ENCODE data around the gene POP7.
"Not testable (repeated sequence)": the region's sequence is repeated elsewhere in the genome, so short reads cannot be mapped to it uniquely, and the experiment has no call there.

Gene POP7

DNA sequence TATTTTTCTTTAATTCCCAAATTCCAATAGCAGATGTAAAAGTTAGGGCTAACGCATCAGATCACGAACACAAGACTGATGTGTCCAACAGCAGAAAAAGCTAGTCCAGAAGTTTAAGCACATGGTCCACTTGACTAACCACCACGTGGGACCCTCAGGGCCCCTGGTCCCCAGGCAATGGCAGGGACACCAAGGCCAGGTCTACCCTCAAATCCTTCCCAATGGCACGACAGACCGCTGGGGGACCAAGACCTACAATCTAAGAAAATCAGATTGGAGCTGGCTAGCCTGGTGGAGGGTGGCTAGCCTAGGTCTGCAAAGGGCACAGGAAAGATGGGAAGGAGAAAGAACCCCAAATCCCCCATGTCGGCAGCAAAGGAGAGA, 13.4 kb upstream of the POP7 start:
- DNase-seq, result no peak

DNA sequence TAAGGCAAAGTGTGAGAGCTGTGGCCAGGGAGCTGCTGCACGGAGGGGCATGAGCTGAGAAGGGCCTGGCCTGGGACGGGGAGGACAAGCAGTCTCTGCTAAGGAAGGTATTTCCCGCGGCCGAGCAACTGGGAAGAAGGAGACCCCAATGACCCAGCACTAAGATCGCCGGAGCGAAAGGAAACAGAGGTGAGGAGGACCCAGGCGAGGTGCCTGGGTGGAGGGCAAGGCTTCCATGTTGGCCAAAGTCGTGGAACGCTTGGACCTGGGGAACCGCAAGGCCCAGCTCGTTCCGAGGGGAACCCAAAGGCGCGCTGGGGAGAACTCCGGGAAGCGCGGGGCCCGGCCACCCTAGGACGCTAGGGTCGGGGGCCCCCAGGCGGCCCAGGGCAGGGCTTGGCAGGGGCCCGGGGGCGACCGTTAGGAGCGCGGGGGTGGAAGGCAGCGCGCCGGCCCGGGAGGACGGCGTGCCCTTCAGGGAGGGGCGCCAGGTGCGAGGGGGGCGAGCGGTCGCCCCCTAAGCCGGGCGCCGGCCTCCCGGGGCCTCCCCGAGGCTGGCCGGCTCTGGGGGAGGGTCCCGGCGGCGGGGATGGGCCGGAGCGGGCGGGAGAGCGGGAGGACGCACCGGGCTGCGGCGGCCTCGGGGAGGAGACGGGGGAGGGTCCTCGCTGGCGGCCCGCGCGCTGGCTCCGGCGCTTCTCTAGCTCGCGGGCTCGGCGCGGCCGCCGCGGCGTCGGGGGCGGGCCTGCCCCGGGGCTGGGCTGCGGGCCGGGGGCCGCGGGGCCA, 12.4 kb upstream of the POP7 start:
- DNase-seq, result no peak

DNA sequence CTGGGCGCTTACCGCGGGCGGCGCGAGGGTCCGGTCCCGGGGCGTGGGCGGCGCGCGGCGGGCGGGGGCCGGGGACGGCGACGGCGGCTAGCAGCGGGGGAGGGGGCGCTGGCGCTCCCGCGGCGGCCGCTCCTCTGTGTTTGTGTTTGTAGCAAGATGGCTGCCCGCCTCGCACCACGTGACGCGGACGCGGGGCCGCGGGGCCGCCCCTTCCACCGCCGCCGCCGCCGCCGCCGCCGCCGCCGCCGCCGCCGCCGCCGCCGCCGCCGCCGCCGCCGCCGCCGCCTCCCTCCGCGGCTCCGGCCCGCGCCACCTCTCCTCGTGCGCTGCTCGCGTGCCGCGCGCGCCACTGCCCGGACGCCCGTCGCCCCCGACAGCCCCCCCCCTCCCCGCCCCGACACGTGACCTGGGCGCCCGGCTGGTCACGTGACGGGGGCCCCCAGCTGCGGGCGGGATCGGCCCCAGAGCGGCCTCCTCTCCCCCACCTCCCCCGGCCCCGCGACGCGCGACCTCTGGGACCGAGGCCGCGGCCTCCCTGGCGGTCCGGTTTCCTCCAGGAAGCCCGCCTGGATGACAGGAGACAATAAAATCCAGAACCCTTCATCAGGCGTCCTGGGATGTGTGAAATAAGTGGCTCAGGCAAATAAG, 11.7 kb upstream of the POP7 start, which contains the start of gene GIGYF1:
Gene GIGYF1, minus strand, starts transcription at position 153 of the 648 bp plus-strand sequence. CDS start 6,012 bp downstream, outside the sequence.
- DNase-seq, result peak; percentile 61

DNA sequence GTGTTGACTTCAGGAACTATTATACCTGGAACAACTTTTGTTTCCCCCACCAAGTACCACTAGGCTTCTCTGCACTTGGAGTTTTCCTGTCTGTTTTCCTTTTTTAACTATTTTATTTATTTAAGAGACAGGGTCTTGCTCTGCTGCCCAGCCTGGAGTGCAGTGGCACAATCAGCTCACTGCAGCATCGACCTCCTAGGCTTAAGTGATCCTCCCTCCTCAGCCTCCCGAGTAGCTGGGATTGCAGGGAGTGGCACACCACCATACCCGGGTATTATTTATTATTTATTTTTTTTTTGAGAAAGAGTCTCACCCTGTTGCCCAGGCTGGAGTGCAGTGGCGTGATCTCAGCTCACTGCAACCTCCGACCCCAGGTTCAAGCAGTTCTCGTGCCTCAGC, 9.8 kb upstream of the POP7 start:
- no peak for DNase-seq

DNA sequence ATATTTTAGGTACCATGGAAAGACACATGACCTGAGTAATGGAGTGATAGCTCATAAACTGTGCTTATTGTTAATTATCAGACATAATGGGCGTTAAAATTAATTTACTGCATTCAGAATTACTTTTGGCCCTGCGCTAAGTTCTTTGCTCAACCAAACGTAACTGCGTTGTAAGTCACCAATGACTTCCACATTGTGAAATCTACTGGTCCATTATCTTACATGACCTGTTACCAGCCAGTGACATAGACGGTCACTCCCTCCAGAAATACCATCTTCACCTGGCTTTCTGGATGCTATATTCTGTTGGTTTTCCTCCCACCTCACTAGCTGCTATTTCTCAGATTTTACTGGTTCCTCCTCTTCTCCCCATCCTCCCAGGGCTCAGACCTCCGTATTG, 6.9 kb upstream of the POP7 start:
- DNase-seq, result no peak

DNA sequence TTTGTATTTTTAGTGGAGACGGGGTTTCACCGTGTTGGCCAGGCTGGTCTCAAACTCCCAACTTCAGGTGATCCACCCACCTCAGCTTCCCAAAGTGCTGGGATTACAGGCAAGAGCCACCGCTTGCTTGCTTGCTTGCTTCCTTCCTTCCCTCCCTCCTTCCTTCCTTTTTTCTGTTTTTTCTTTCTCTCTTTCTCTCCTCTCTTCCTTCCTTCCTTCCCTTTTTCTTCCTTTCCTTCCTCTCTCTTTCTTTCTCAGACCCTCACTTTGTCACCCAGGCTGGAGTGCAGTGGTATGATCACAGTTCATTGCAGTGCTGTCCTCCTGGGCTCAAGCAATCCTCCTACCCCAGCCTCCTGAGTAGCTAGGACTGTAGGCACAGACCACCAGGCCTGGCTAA, 4.8 kb upstream of the POP7 start:
- not testable (repeated sequence) for DNase-seq

DNA sequence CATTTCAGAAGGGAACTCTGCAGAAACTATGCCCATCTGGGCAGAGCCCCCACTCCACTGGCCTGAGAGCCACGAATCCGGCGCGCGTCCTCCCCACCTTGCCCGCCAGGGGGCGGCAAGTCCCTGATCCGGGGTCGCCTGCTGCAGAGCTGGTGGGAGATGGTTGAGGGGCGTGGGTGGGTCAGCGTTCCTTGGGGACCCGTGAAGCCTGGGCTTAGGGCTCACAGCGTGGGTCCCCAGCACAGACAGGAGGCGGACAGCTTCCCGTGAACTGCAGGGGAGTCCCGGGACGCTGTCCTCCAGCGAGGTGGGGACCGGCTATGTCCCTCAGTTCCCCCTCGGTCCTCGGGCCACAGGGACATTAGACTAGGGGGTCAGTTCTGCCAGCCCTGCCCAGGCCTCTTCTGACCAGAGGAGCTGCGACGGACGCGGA, 585 bp upstream of the POP7 start:
- DNase-seq, result peak; percentile 79

DNA sequence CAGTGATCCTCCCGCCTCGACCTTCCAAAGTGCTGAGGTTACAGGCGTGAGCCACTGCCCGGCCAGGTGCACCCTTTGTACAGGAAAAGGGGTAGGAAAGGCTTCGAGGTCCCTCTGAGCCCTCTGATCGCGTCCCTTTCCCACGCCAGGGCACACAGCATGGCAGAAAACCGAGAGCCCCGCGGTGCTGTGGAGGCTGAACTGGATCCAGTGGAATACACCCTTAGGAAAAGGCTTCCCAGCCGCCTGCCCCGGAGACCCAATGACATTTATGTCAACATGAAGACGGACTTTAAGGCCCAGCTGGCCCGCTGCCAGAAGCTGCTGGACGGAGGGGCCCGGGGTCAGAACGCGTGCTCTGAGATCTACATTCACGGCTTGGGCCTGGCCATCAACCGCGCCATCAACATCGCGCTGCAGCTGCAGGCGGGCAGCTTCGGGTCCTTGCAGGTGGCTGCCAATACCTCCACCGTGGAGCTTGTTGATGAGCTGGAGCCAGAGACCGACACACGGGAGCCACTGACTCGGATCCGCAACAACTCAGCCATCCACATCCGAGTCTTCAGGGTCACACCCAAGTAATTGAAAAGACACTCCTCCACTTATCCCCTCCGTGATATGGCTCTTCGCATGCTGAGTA, 871 bp downstream of the POP7 start:
- no peak for DNase-seq

DNA sequence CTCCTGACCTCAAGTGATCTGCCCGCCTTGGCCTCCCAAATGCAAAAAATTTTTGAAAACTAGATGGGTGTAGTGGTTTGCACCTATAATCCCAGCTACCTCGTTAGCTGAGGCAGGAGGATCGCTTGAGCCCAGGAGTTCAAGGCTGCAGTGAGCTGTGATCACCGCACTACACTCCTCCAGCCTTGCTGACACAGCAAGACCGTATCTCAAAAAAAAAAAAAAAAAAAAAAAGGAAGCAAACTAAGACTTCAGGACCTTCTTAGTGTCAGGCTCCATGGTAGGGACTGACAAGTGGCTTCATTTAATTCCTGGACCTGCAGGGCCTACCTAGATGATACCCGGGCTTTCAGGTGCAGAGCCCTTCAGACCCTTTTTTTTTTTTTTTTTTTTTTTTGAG, 2.5 kb downstream of the POP7 start:
- DNase-seq, result no peak

DNA sequence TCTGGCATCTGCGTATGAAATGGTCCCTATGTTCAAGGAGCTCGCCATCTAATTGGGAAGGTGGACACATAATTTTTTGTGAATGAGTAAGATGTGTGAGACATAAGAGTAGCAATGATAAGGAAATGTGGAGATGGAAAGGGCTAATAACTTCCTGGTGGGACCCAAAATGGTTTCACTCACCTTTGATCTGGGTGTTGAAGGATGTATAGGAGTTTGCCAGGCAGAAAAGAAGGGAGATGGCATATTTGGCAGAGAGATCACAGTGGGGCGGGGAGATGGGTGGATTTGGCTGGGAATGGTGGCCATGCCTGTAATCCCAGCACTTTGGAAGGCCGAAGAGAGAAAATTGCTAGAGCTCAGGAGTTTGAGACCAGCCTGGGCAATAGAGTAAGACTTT, 4.5 kb downstream of the POP7 start:
- no peak for DNase-seq

DNA sequence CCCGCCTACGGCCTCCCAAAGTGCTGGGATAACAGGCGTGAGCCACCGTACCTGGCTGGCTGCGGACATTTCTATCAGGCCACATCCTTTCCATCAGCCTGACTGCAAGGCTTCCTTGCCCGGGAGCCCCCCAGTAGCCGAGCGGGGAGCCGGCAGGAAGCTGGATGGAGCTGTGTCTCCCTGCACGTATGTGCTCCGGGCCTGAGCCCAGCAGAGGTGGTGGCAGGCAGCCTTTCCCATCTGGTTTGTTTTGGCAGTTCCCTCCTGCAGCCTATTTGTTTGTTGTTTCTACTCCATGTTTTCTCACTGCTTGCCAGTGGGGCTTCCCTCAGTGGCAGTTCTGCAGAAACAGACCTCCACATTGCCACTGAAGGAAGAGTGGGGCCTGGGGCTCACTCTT, 5.4 kb downstream of the POP7 start:
- no peak for DNase-seq

DNA sequence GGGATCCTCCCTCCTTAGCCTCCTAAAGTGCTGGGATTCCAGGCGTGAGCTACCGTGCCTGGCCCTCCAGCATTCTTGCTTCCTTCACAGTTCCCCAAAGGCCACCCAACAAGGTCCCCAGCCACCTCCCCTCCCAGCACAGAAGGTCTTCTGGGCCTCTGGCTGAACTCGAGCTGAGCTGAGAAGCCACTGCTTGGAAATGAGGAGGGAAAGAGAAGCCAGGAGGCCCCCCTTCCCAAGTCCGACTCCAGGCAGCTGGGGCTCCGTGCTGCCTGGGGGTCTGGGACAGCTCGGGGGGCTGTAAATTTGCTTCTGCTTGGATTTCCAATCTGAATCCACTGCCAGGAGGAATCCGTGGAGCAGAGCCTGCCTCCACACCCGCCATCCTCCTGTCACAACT, 8.8 kb downstream of the POP7 start:
- DNase-seq, result no peak

DNA sequence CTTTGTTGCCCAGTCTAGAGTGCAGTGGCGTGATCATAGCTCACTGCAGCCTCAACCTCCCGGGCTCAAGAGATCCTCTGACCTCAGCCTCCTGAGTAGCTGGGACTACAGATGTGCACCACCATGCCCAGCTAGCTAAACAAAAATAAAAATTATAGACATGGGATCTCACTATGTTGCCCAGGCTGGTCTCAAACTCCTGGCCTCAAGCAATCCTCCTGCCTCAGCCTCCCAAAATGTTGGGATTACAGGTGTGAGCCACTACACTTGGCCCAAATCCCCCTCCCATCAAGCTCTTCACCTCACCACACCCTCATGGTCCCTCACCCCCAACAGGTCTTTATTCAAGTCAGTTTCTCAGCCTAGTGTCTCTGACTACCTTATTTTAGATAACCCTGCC, 11.2 kb downstream of the POP7 start:
- DNase-seq, result not testable (repeated sequence)

DNA sequence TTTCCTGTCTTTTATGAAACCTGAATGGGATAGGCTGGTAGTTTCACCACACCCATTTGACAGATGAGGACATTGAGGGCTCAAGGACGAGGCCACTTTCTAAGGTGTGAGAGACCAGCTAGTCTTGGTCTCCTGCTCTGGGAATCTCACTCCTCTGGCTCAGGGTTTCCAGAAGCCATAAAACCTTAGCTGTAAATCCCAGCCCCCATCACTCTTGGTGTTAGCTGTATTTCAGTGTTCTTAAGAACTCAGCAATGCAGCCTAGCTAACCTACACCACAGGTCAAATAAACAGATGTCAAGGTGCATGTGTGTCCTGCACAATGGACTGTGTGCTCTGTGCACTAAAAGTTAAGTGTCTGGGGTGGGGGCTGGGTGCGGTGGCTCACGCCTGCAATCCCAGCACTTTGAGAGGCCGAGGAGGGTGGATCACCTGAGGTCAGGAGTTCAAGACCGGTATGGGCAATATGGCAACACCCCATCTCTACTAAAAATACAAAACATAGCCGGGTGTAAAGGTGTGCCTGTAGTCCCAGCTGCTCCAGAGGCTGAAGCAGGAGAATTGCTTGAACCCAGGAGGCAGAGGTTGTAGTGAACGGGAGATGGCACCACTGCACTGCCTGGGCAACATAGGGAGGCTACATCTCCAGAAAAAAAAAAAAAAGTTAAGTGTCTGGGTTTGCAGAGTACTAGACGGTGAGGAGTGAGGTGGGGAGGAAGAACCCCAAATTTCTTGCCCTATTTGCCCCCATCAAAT, 13.8 kb downstream of the POP7 start:
- DNase-seq, result no peak

DNA sequence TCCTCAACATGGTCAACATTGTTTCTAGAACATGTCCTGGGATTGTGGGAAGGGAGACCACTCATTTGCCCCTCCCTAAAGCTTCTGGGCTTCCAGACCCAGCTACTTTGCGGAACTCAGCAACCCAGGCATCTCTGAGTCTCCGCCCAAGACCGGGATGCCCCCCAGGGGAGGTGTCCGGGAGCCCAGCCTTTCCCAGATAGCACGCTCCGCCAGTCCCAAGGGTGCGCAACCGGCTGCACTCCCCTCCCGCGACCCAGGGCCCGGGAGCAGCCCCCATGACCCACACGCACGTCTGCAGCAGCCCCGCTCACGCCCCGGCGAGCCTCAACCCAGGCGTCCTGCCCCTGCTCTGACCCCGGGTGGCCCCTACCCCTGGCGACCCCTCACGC, 14.4 kb downstream of the POP7 start, which contains the start of gene EPO:
Gene EPO, plus strand, starts transcription at position 190 of the 392 bp plus-strand sequence. CDS start 513 bp downstream, outside the sequence.
- DNase-seq, result no peak

DNA sequence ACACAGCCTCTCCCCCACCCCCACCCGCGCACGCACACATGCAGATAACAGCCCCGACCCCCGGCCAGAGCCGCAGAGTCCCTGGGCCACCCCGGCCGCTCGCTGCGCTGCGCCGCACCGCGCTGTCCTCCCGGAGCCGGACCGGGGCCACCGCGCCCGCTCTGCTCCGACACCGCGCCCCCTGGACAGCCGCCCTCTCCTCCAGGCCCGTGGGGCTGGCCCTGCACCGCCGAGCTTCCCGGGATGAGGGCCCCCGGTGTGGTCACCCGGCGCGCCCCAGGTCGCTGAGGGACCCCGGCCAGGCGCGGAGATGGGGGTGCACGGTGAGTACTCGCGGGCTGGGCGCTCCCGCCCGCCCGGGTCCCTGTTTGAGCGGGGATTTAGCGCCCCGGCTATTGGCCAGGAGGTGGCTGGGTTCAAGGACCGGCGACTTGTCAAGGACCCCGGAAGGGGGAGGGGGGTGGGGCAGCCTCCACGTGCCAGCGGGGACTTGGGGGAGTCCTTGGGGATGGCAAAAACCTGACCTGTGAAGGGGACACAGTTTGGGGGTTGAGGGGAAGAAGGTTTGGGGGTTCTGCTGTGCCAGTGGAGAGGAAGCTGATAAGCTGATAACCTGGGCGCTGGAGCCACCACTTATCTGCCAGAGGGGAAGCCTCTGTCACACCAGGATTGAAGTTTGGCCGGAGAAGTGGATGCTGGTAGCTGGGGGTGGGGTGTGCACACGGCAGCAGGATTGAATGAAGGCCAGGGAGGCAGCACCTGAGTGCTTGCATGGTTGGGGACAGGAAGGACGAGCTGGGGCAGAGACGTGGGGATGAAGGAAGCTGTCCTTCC, 15.0 kb downstream of the POP7 start:
- no peak for DNase-seq

DNA sequence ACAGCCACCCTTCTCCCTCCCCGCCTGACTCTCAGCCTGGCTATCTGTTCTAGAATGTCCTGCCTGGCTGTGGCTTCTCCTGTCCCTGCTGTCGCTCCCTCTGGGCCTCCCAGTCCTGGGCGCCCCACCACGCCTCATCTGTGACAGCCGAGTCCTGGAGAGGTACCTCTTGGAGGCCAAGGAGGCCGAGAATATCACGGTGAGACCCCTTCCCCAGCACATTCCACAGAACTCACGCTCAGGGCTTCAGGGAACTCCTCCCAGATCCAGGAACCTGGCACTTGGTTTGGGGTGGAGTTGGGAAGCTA, 15.5 kb downstream of the POP7 start:
- no peak for DNase-seq

DNA sequence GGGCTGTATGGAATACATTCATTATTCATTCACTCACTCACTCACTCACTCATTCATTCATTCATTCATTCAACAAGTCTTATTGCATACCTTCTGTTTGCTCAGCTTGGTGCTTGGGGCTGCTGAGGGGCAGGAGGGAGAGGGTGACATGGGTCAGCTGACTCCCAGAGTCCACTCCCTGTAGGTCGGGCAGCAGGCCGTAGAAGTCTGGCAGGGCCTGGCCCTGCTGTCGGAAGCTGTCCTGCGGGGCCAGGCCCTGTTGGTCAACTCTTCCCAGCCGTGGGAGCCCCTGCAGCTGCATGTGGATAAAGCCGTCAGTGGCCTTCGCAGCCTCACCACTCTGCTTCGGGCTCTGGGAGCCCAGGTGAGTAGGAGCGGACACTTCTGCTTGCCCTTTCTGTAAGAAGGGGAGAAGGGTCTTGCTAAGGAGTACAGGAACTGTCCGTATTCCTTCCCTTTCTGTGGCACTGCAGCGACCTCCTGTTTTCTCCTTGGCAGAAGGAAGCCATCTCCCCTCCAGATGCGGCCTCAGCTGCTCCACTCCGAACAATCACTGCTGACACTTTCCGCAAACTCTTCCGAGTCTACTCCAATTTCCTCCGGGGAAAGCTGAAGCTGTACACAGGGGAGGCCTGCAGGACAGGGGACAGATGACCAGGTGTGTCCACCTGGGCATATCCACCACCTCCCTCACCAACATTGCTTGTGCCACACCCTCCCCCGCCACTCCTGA, 16.7 kb downstream of the POP7 start:
- no peak for DNase-seq

DNA sequence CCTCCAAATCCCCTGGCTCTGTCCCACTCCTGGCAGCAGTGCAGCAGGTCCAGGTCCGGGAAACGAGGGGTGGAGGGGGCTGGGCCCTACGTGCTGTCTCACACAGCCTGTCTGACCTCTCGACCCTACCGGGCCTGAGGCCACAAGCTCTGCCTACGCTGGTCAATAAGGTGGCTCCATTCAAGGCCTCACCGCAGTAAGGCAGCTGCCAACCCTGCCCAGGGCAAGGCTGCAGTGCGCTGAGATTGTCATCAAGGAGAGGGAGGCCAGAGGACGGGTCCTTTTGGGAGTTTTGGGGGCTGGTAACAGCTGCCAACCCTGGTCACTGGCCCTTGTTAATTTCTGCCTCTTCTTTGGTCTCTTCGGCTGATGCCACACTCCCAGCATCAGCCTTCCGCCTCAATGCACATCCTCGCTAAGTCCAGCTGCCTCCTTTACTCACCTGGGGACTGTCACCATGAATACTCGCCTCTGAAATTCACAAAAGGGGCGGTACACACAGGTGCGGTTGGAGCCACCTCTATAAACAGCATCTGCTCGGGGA, 17.9 kb downstream of the POP7 start:
- DNase-seq, result no peak

DNA sequence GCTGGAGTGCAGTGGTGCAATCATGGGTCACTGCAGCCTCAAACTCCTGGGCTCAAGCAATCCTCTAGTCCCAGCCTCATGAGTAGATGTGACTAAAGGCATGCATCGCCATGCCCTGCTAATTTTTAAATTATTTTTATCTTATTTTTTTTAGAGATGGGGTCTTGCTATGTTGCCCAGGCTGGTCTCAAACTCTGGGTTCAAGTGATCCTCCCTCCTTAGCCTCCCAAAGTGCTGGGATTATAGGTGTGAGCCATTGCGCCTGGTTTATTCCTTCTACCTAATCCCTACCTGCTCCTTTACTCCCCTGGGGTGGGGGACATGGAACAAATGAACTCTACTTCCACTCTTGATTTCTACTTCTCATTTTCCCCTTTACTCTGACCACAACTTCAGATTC, 18.4 kb downstream of the POP7 start:
- not testable (repeated sequence) for DNase-seq

DNA sequence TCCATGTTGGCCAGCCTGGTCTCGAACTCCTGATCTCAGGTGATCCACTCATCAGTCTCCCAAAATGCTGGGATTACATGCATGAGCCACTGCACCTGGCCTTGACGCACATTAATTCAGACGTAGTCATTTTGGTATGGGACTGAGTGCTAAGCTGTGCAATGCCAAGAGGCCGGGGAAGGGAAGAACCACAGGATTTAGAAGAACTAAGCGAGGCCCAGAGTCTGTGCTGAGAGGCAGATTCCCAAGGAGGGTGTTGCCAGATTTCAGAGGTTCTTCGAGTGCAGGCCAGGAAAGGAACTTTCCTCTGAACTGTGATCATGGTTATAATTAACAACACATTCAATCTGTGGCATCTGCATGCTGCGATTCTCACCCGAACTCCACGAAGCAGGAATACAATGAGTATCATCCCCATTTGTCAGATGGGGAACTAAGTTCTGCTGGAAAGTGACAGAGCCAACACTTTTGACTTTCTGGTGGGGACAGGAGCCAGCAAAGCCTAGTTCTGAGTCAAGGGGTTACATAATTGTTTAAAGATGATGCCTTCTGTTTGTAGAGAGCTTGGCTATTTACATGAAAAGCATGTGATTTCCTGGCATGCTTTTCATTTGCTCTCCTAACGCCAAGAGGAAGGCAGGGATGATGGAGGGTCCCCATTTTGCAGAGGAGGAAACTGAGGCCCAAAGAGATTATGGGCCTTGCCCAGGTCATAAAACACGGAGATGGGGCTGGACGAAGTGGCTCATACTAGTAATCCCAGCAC, 21.3 kb downstream of the POP7 start:
- DNase-seq, result no peak
